ENCODE measurements around the gene MYBPC3.
A peak's percentile ranks its signal among the peaks of the same experiment; 100 is the strongest.

MYBPC3 gene

DNA sequence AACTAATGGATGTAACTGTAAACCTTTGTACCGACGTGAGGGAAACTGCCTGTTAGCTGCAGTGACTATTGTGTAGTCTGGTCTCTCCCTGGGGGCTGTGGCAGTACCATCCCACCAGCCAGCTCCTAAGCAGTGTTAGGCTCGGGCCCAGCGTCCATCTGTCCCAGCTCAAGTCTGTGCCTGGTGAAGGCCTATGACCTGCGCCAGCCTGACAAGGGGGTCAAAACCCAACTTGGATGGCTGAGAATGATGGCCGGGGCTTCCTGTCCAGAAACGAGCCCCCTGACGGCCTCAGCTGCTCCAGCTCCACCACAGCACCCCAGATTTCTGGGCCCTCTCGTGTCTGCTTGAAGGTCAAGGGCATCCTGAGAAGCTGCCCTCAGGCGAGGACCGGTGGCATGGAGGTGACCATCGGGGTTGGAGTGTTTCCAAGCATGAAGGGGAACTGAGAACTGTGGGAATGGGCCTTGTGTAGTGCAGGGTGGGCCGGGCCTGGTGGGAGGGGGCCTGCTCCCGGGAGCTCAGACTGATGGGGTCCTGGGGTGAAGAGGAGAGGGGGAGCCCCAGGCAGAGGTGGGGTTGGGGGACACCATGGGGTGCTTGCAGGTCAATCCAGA is 40.2 kb upstream of the MYBPC3 start:
- no peak overlapping the region for H3K27ac ChIP-seq (ENCODE audit: low read length)

DNA sequence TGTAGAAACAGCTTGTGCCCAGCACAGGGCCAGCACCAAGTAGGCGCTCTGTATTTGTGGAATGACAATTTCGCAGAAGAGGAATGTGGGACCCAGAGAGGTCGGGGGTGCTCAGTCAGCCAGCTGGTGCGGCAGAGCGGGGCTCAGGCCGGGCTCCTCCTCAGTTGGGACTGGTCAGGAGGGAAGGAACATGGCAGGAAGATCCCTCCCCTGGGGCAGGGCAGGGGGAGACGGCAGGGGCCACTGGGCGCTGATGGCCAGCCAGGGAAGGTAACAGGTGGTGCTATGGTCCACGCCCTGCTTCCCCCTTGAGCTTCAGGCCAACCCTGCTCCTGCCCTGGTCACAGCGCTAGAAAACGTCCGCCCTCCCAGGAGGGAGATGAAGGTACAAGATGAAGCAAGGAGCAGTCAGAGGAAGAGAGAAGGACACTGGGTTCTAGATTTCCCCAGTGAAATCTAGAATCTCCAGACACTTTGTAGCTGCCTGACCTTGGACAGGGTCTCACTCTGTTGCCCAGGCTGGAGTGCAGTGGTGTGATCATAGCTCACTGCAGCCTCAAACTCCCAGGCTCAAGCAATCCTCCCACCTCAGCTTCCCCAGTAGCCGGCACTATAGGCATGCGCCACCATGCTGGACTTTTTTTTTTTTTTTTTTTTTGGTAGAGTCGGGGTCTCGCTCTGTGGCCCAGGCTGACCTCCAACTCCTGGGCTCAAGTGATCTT is 39.4 kb upstream of the MYBPC3 start:
- Histone ChIP-seq H3K9me3 (ENCODE audit: control insufficient read depth in 1 of 2, low read length in 2 of 2) (no peaks in the 10 kb centered on the region), H3K27ac (ENCODE audit: low read length) (peak overlapping the region; percentile 51), H3K27me3 (ENCODE audit: low read depth, low read length) (no peaks in the 10 kb centered on the region), H3K4me3 (ENCODE audit: low read depth in 1 of 2, low read length in 2 of 2) (no peak overlapping the region), H3K36me3 (ENCODE audit: control insufficient read depth in 1 of 2, insufficient read depth in 2 of 2, low read length in 2 of 2) (no peaks in the 10 kb centered on the region), H3K4me1 (ENCODE audit: control insufficient read depth in 1 of 2, insufficient read depth in 2 of 2, low read length in 2 of 2) (peaks cover 0 to 7% of the 10 kb centered on the region in 2 donors)

More for the DNA sequence above, 40.2 kb upstream of the MYBPC3 start:
- H3K36me3 ChIP-seq (ENCODE audit: control insufficient read depth in 1 of 2, insufficient read depth in 2 of 2, low read length in 2 of 2): no peaks in the 10 kb centered on the region
- no peaks in the 10 kb centered on the region for H3K27me3 ChIP-seq (ENCODE audit: low read depth, low read length)
- peaks cover 0 to 7% of the 10 kb centered on the region in 2 donors for H3K4me1 ChIP-seq (ENCODE audit: control insufficient read depth in 1 of 2, insufficient read depth in 2 of 2, low read length in 2 of 2)
- no peaks in the 10 kb centered on the region for H3K9me3 ChIP-seq (ENCODE audit: control insufficient read depth in 1 of 2, low read length in 2 of 2)
- no peak overlapping the region for H3K4me3 ChIP-seq (ENCODE audit: low read depth in 1 of 2, low read length in 2 of 2)

GRCh38 chr11:47391077-47391583 is 38.6 kb upstream of the MYBPC3 start:
- Histone ChIP-seq H3K27ac (ENCODE audit: low read length) (peak overlapping the region; percentile 63), H3K4me1 (ENCODE audit: control insufficient read depth in 1 of 2, insufficient read depth in 2 of 2, low read length in 2 of 2) (peaks cover 0 to 7% of the 10 kb centered on the region in 2 donors)

GRCh38 chr11:47390422-47390760 is 37.9 kb upstream of the MYBPC3 start:
- Histone ChIP-seq H3K4me1 (ENCODE audit: control insufficient read depth in 1 of 2, insufficient read depth in 2 of 2, low read length in 2 of 2) (peaks cover 0 to 7% of the 10 kb centered on the region in 2 donors), H3K9me3 (ENCODE audit: control insufficient read depth in 1 of 2, low read length in 2 of 2) (no peaks in the 10 kb centered on the region), H3K27ac (ENCODE audit: low read length) (peak overlapping the region; percentile 63), H3K36me3 (ENCODE audit: control insufficient read depth in 1 of 2, insufficient read depth in 2 of 2, low read length in 2 of 2) (no peaks in the 10 kb centered on the region), H3K27me3 (ENCODE audit: low read depth, low read length) (no peaks in the 10 kb centered on the region), H3K4me3 (ENCODE audit: low read depth in 1 of 2, low read length in 2 of 2) (no peak overlapping the region)

More at GRCh38 chr11:47391077-47391583, 38.6 kb upstream of the MYBPC3 start:
- Histone ChIP-seq H3K9me3 (ENCODE audit: control insufficient read depth in 1 of 2, low read length in 2 of 2) (no peaks in the 10 kb centered on the region), H3K4me3 (ENCODE audit: low read depth in 1 of 2, low read length in 2 of 2) (no peak overlapping the region), H3K36me3 (ENCODE audit: control insufficient read depth in 1 of 2, insufficient read depth in 2 of 2, low read length in 2 of 2) (no peaks in the 10 kb centered on the region), H3K27me3 (ENCODE audit: low read depth, low read length) (no peaks in the 10 kb centered on the region)

DNA sequence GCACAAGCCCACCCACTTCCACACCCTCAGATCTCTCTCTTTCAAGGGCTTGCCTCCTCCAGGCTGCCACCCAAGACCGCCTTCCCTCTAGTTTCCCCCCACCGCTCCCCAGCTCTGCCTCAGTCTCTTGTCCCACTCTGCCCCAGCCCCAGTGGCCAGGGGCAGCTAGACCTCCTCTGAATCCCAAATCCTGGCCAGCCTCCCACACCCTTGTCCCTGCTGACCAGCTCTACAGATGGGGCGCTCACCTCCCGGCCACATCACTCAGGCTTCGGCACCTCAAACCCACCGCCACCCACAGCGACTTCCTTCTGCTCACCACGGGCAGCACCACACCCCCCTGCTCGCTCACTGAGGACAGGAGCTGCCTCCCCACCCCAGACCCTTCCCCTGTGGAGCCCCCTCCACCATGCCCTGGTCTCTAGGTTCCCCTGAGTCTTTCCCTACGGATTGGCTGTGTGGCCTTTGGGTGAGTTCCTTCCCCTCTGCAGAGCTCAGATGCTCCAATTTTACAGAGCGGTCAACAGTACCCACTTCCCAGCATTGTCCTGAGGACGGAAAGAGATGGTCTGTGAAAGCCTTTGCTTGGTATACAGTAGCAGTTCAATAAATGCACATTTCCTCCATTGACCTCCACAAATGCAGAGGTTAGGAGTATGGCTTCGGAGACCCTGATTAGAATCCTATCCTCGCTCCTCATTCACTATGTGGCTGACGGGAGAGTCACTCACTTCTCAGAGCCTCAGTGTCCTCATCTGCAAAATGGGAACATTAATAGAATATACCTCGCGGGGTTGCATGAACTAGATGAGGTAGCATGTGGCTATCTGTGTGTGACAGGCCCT is 37.3 kb upstream of the MYBPC3 start:
- Histone ChIP-seq H3K27me3 (ENCODE audit: low read depth, low read length) (no peaks in the 10 kb centered on the region), H3K36me3 (ENCODE audit: control insufficient read depth in 1 of 2, insufficient read depth in 2 of 2, low read length in 2 of 2) (no peaks in the 10 kb centered on the region), H3K4me1 (ENCODE audit: control insufficient read depth in 1 of 2, insufficient read depth in 2 of 2, low read length in 2 of 2) (peaks cover 0 to 7% of the 10 kb centered on the region in 2 donors), H3K27ac (ENCODE audit: low read length) (no peak overlapping the region), H3K9me3 (ENCODE audit: control insufficient read depth in 1 of 2, low read length in 2 of 2) (no peaks in the 10 kb centered on the region), H3K4me3 (ENCODE audit: low read depth in 1 of 2, low read length in 2 of 2) (no peak overlapping the region)

- H3K4me3 ChIP-seq (ENCODE audit: low read depth in 1 of 2, low read length in 2 of 2): no peak overlapping the region
- H3K27me3 ChIP-seq (ENCODE audit: low read depth, low read length): no peaks in the 10 kb centered on the region
- H3K36me3 ChIP-seq (ENCODE audit: control insufficient read depth in 1 of 2, insufficient read depth in 2 of 2, low read length in 2 of 2): no peaks in the 10 kb centered on the region
- H3K27ac ChIP-seq (ENCODE audit: low read length): no peak overlapping the region
- H3K9me3 ChIP-seq (ENCODE audit: control insufficient read depth in 1 of 2, low read length in 2 of 2): no peaks in the 10 kb centered on the region
- H3K4me1 ChIP-seq (ENCODE audit: control insufficient read depth in 1 of 2, insufficient read depth in 2 of 2, low read length in 2 of 2): peaks cover 0 to 6% of the 10 kb centered on the region in 2 donors
These were observed 36.4 kb upstream of the MYBPC3 start for GRCh38 chr11:47388697-47389576.

- Histone ChIP-seq H3K36me3 (ENCODE audit: control insufficient read depth in 1 of 2, insufficient read depth in 2 of 2, low read length in 2 of 2) (no peaks in the 10 kb centered on the region), H3K9me3 (ENCODE audit: control insufficient read depth in 1 of 2, low read length in 2 of 2) (no peaks in the 10 kb centered on the region), H3K27ac (ENCODE audit: low read length) (no peak overlapping the region), H3K4me3 (ENCODE audit: low read depth in 1 of 2, low read length in 2 of 2) (no peak overlapping the region), H3K27me3 (ENCODE audit: low read depth, low read length) (no peaks in the 10 kb centered on the region), H3K4me1 (ENCODE audit: control insufficient read depth in 1 of 2, insufficient read depth in 2 of 2, low read length in 2 of 2) (no peaks in the 10 kb centered on the region)
These were observed 35.6 kb upstream of the MYBPC3 start for GRCh38 chr11:47387944-47388696.

DNA sequence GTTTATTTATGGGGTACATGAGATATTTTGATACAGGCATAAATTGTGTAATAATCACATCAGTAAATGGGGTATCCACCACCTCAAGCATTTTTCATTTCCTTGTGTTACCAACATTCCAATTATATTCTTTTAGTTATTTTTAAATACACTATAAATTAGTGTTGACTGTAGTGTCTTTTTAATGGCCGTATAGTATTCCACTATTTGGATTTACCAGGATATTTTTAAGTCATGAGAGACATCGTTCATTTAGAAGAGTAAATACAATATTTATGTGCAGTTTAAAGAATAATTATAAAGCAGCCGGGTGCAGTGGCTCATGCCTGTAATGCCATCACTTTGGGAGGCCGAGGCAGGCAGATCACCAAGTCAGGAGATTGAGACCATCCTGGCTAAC is 32.0 kb upstream of the MYBPC3 start:
- H3K36me3 ChIP-seq (ENCODE audit: control insufficient read depth in 1 of 2, insufficient read depth in 2 of 2, low read length in 2 of 2): no peaks in the 10 kb centered on the region
- H3K27ac ChIP-seq (ENCODE audit: low read length): no peak overlapping the region
- no peaks in the 10 kb centered on the region for H3K4me1 ChIP-seq (ENCODE audit: control insufficient read depth in 1 of 2, insufficient read depth in 2 of 2, low read length in 2 of 2)
- H3K27me3 ChIP-seq (ENCODE audit: low read depth, low read length): no peaks in the 10 kb centered on the region
- H3K9me3 ChIP-seq (ENCODE audit: control insufficient read depth in 1 of 2, low read length in 2 of 2): no peaks in the 10 kb centered on the region
- no peak overlapping the region for H3K4me3 ChIP-seq (ENCODE audit: low read depth in 1 of 2, low read length in 2 of 2)

GRCh38 chr11:47383071-47383470 is 30.6 kb upstream of the MYBPC3 start:
- Histone ChIP-seq H3K4me1 (ENCODE audit: control insufficient read depth in 1 of 2, insufficient read depth in 2 of 2, low read length in 2 of 2) (no peaks in the 10 kb centered on the region), H3K4me3 (ENCODE audit: low read depth in 1 of 2, low read length in 2 of 2) (no peak overlapping the region), H3K9me3 (ENCODE audit: control insufficient read depth in 1 of 2, low read length in 2 of 2) (no peaks in the 10 kb centered on the region), H3K27me3 (ENCODE audit: low read depth, low read length) (no peaks in the 10 kb centered on the region), H3K36me3 (ENCODE audit: control insufficient read depth in 1 of 2, insufficient read depth in 2 of 2, low read length in 2 of 2) (no peaks in the 10 kb centered on the region), H3K27ac (ENCODE audit: low read length) (no peak overlapping the region)

- H3K4me1 ChIP-seq (ENCODE audit: control insufficient read depth in 1 of 2, insufficient read depth in 2 of 2, low read length in 2 of 2): no peaks in the 10 kb centered on the region
- H3K9me3 ChIP-seq (ENCODE audit: control insufficient read depth in 1 of 2, low read length in 2 of 2): no peaks in the 10 kb centered on the region
- H3K4me3 ChIP-seq (ENCODE audit: low read depth in 1 of 2, low read length in 2 of 2): no peak overlapping the region
- H3K27ac ChIP-seq (ENCODE audit: low read length): no peak overlapping the region
- H3K27me3 ChIP-seq (ENCODE audit: low read depth, low read length): no peaks in the 10 kb centered on the region
- H3K36me3 ChIP-seq (ENCODE audit: control insufficient read depth in 1 of 2, insufficient read depth in 2 of 2, low read length in 2 of 2): no peaks in the 10 kb centered on the region
These were observed 27.6 kb upstream of the MYBPC3 start for GRCh38 chr11:47380078-47380477.
